Thyroid gland (tissue), 4 donors: ENCODE data around the gene YEATS4. TPM values are rescaled to one million over a fixed set of nuclear protein-coding genes. Genes with fewer than 3 reads are reported as not detected.

ENCODE experiments used
- DNase-seq, 2 donors: peaks; one replicate each; pipeline ENCODE4 v3.0.0-alpha.2; 2019
- H3K27ac ChIP-seq, 3 donors: fragments of 200-600 bp; sonication (generic); 1 replicate in 2 of 3; 2 replicates in 1 of 3; pipeline ENCODE4 v1.5.1; 2016 to 2019; ENCODE audit warnings: mild to moderate bottlenecking in 1 of 3, moderate library complexity in 1 of 3
- H3K27me3 ChIP-seq: fragments of 200-600 bp; sonication (generic); one replicate; pipeline ENCODE4 v1.5.1; 2019
- H3K36me3 ChIP-seq, 2 donors: fragments of 200-600 bp; sonication (generic); one replicate each; pipeline ENCODE4 v1.5.1; 2016 to 2019
- H3K4me1 ChIP-seq, 2 donors: fragments of 200-600 bp; sonication (generic); one replicate each; pipeline ENCODE4 v1.5.1; 2017 to 2019
- H3K4me3 ChIP-seq, 3 donors: fragments of 200-600 bp; sonication (generic); replicated peaks in 1 of 3; 1 replicate in 2 of 3; 2 replicates in 1 of 3; pipeline ENCODE4 v1.5.1; 2016; ENCODE audit warnings: mild to moderate bottlenecking in 1 of 3
- H3K9me3 ChIP-seq: fragments of 200-600 bp; sonication (generic); one replicate; pipeline ENCODE4 v1.5.1; 2017
- CTCF ChIP-seq, 6 experiments: fragments of 200-600 bp in 3 of 6; fragments of 450-650 bp in 3 of 6; sonication (generic) in 3 of 6; IDR thresholded peaks; one replicate each; pipeline ENCODE4 v1.5.1; 2016 to 2019; ENCODE audit warnings: antibody characterized with exemption in 6 of 6, mild to moderate bottlenecking in 2 of 6, inconsistent platforms in 1 of 6, moderate library complexity in 1 of 6
- POLR2A ChIP-seq, 2 donors: fragments of 450-650 bp; IDR thresholded peaks; one replicate each; pipeline ENCODE4 v1.6.1; 2017; ENCODE audit warnings: antibody characterized with exemption in 2 of 2, mild to moderate bottlenecking in 2 of 2, moderate library complexity in 1 of 2
- WGBS, 2 donors: methylation state at CpG; one replicate each; pipeline ENCODE4 v1.1.5; 2017; 5-methylcytosine and 5-hydroxymethylcytosine counted together
- intact Hi-C: fragments of 100-400 bp; cut with DNase I; formaldehyde crosslinking; loops from one replicate; pipeline ENCODE4 v1.15.1; 2023
- total RNA-seq, 4 donors: library from RNA; depleted of rRNA; stranded (reverse); fragments of >200 nt; gene quantifications; one replicate each; pipeline ENCODE4 v1.2.3, GENCODE V29; 2016

YEATS4 gene
- total RNA-seq, 4 donors from 2014 or later, result 13.8 to 37.8 (median 20.9) TPM

GRCh38 chr12:69354556-69355187, 4.9 kb upstream of the YEATS4 start:
- 73 to 79% methylated on average over 1 of the region's 1 CpG for WGBS, 2 donors

GRCh38 chr12:69355363-69356028, 4.0 kb upstream of the YEATS4 start:
- no peak overlapping the region for H3K4me3 ChIP-seq
- H3K27me3 ChIP-seq, result no peaks in the 10 kb centered on the region
- H3K27ac ChIP-seq, result no peak overlapping the region
- no peak for TF ChIP-seq POLR2A (IDR thresholded peaks at IDR 0.05)
- no peak for TF ChIP-seq CTCF (IDR thresholded peaks at IDR 0.05)
- H3K36me3 ChIP-seq, result no peaks in the 10 kb centered on the region
- DNase-seq, result no peak
- intact Hi-C loops, result loop anchor here (10.0 kb wide), 1 partner anchor 229 kb away; the partner anchor contains the start of gene CCT2
- H3K9me3 ChIP-seq, result no peaks in the 10 kb centered on the region
- WGBS, 2 donors, result 65 to 69% methylated on average over 2 of the region's 2 CpGs
- peaks cover 0 to 4% of the 10 kb centered on the region in 2 donors for H3K4me1 ChIP-seq

More at GRCh38 chr12:69354556-69355187, 4.9 kb upstream of the YEATS4 start:
- DNase-seq, result no peak
- no peaks in the 10 kb centered on the region for H3K36me3 ChIP-seq
- no peaks in the 10 kb centered on the region for H3K4me1 ChIP-seq
- H3K27me3 ChIP-seq, result no peaks in the 10 kb centered on the region
- TF ChIP-seq CTCF (IDR thresholded peaks at IDR 0.05) (no peak), POLR2A (IDR thresholded peaks at IDR 0.05) (no peak)
- no peak overlapping the region for H3K27ac ChIP-seq
- H3K9me3 ChIP-seq, result no peaks in the 10 kb centered on the region
- intact Hi-C loops, result loop anchor here (10.0 kb wide), 1 partner anchor 230 kb away; the partner anchor contains the start of gene CCT2
- no peak overlapping the region for H3K4me3 ChIP-seq

- Histone ChIP-seq H3K4me1 (peaks cover 0 to 4% of the 10 kb centered on the region in 2 donors), H3K9me3 (no peaks in the 10 kb centered on the region), H3K36me3 (no peaks in the 10 kb centered on the region), H3K27ac (peak overlapping the region in 2 of 3 donors; percentile 95 to 99), H3K4me3 (peak overlapping the region; percentile 42 to 97 (median 83)), H3K27me3 (no peaks in the 10 kb centered on the region)
- intact Hi-C loops, result no loop called here
- WGBS, 2 donors, result 10% methylated on average over 10 of the region's 10 CpGs
- DNase-seq, result no peak
- TF ChIP-seq POLR2A (IDR thresholded peaks at IDR 0.05), result no peak
- TF ChIP-seq CTCF (IDR thresholded peaks at IDR 0.05), result no peak
These were observed 767 bp downstream of the YEATS4 start for GRCh38 chr12:69360348-69360672.

- no peak overlapping the region for H3K4me3 ChIP-seq
These were observed 7.3 kb downstream of the YEATS4 start for GRCh38 chr12:69366796-69367195.

More at GRCh38 chr12:69366796-69367195, 7.3 kb downstream of the YEATS4 start:
- Histone ChIP-seq H3K9me3 (no peaks in the 10 kb centered on the region), H3K4me1 (no peaks in the 10 kb centered on the region), H3K27ac (no peak overlapping the region), H3K36me3 (peaks cover 0 to 3% of the 10 kb centered on the region in 2 donors), H3K27me3 (no peaks in the 10 kb centered on the region)
- DNase-seq, result no peak
- intact Hi-C loops, result no loop called here
- 90 to 95% methylated on average over 5 of the region's 5 CpGs for WGBS, 2 donors
- TF ChIP-seq POLR2A (IDR thresholded peaks at IDR 0.05) (no peak), CTCF (IDR thresholded peaks at IDR 0.05) (no peak)
